NT2/D1 (cell line): ENCODE data around the gene SRRM2.

Source experiments
- DNase-seq: peaks from one replicate; pipeline ENCODE4 v3.0.0-alpha.2; 2011; ENCODE audit warnings: low read depth, low spot score
- H3K27me3 ChIP-seq: 2 replicates; pipeline ENCODE4 v1.6.0; 2011; ENCODE audit warnings: mild to moderate bottlenecking; ENCODE audit not compliant: insufficient read length, insufficient read depth
- H3K36me3 ChIP-seq: 2 replicates; pipeline ENCODE4 v1.6.1; 2011; ENCODE audit warnings: mild to moderate bottlenecking, low read length, mixed read lengths; ENCODE audit not compliant: insufficient read depth, insufficient read length
- H3K4me1 ChIP-seq: 2 replicates; pipeline ENCODE4 v1.5.1; 2011; ENCODE audit not compliant: insufficient read depth, insufficient read length
- H3K4me3 ChIP-seq: 2 replicates; pipeline ENCODE4 v1.5.1; 2011; ENCODE audit warnings: low read depth; ENCODE audit not compliant: insufficient read length
- H3K9ac ChIP-seq: 2 replicates; pipeline ENCODE4 v1.6.0; 2011; ENCODE audit warnings: low read depth; ENCODE audit not compliant: insufficient read length
- H3K9me3 ChIP-seq: 2 replicates; pipeline ENCODE4 v1.5.1; 2011; ENCODE audit warnings: mild to moderate bottlenecking, low read length; ENCODE audit not compliant: insufficient read depth
- SUZ12 ChIP-seq: IDR thresholded peaks from 2 replicates; pipeline ENCODE4 v1.6.1; 2011; ENCODE audit not compliant: insufficient read length, insufficient read depth; ENCODE audit errors: extremely low read depth
- YY1 ChIP-seq: IDR thresholded peaks from 2 replicates; pipeline ENCODE4 v1.6.1; 2011; ENCODE audit not compliant: insufficient read length, insufficient read depth
- ZNF274 ChIP-seq: IDR thresholded peaks from 2 replicates; pipeline ENCODE4 v1.6.1; 2011; ENCODE audit warnings: mild to moderate bottlenecking, low read depth, low read length

Gene SRRM2

GRCh38 chr16:2818272-2818876 lies 65.9 kb downstream of the SRRM2 start:
- no peak overlapping the region for H3K4me3 ChIP-seq
- no peak for TF ChIP-seq SUZ12
- no peak for TF ChIP-seq ZNF274
- TF ChIP-seq YY1: no peak
- H3K4me1 ChIP-seq: peaks cover 17% of the 10 kb centered on the region
- H3K36me3 ChIP-seq: no peaks in the 10 kb centered on the region
- no peaks in the 10 kb centered on the region for H3K9me3 ChIP-seq
- H3K27me3 ChIP-seq: no peaks in the 10 kb centered on the region
- no peak overlapping the region for H3K9ac ChIP-seq
- DNase-seq: no peak

DNA sequence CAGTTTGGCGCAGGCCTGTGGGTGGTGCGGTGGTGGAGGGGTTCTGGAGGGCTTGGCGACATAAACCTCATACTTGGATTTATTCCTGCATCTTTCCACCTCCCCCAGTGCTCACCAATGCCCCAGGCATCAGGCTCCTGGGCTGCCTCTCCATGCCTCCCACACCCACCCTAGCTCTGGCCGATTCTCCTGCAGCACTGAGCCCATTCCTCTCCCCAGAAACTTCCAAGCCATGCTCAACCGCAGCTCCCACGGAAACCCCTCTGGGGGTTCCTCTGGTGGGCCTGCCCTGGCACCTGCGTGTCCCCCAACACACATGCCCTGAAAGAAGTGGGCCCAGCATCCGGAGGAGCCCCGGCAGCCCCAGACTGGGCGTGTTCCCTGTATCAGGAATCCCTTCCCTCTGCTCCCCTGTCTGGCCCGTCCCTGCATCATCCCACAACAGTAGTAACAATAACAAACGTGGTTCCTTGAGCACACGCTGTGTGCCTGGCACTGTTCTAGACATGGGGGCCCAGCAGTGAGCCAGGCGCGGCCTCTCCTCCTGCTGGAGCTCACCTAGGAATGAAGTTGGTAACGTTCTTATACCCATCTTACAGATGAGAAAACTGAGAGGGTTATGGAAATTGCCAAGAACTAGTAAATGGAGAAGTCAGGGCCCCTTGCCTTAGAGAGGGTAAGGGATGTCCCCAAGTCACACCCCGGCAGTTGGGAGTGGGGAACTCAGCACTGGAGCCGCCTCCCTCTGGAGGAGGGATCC lies 66.9 kb downstream of the SRRM2 start:
- H3K4me3 ChIP-seq: no peak overlapping the region
- H3K4me1 ChIP-seq: peaks cover 17% of the 10 kb centered on the region
- TF ChIP-seq YY1 (no peak), ZNF274 (no peak), SUZ12 (no peak)
- H3K9me3 ChIP-seq: no peaks in the 10 kb centered on the region
- peak overlapping the region; percentile 2 for H3K9ac ChIP-seq
- no peaks in the 10 kb centered on the region for H3K36me3 ChIP-seq
- no peak for DNase-seq
- H3K27me3 ChIP-seq: no peaks in the 10 kb centered on the region

- H3K9ac ChIP-seq: peak overlapping the region; percentile 21
- no peak for TF ChIP-seq SUZ12
- TF ChIP-seq ZNF274: no peak
- no peak for TF ChIP-seq YY1
- peaks cover 11% of the 10 kb centered on the region for H3K4me1 ChIP-seq
- H3K9me3 ChIP-seq: no peaks in the 10 kb centered on the region
- H3K27me3 ChIP-seq: no peaks in the 10 kb centered on the region
- no peak overlapping the region for H3K4me3 ChIP-seq
- no peak for DNase-seq
- H3K36me3 ChIP-seq: no peaks in the 10 kb centered on the region
Measured at GRCh38 chr16:2819939-2820835, 67.7 kb downstream of the SRRM2 start.
